SKM-1 treated with dmso at 0.1 percent for 144 hours (cell line): ENCODE results near the gene CPXM1.

ENCODE experiments used
- DNase-seq: peaks from one replicate; lab custom pipeline; 2025; ENCODE audit not compliant: unreplicated experiment; lab: John Stamatoyannopoulos, UW

Gene CPXM1

DNA sequence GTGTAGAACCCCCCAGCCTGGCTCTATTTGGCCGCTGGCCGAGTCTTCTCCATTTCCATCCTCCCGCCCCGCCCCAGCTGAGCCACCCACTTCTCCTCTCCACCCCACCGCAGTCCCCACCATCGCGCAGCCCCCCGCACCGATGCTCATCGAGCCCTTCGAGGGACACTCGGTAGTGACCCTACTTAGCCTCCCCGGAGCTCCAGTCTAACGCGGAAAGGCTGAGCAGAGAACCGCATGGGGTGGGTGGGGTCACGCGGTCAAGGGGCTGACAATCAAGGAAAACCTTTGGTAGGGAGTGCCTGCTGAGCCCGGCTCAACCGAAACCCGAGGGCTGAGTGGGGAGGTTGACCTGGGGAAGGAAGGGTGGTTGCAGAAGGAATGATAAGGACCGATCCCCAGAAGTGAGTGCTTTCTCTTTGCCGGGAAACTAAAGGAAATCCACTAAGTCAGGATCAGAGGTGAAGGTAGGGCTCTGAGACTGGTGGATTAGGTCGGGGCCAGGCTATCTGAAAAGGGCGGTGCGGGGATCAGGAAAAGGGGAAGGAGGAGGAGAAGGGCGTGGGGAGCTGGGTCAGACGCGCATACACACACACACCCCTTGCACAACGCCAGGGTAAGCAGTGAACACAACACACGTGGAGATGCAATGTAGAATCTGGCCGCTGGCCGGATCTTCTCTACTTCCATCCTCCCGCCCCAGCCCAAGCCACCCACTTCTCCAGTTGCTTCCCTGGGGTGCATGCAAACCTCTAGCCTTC, 49.8 kb downstream of the CPXM1 start:
- peak; percentile 64 for DNase-seq

DNA sequence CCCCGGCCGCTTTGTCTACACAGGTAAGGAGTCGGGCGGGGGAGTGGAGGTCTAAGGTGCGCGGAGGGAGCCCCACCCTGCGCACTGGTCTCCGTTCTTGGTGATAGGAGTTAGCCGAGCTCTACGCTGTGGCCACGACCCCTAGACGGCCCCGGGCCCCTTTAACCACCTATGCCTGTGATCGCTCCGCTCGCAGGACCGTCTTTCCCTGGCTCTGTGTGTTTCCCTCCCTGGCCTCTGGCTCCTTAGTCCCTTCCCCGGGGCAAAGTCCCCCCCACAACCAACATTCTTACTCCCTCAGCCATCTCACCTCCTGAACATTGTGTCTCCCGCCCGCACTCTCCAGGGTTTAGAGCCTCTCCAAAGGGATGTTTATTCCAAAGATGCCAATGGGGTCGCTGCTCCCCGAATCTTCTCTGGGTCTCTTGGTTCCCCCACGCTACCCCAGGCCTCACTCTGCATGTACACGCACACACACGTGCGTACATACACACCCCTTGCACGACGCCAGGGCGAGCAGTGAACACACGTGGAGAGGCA, 50.4 kb downstream of the CPXM1 start:
- no peak for DNase-seq

DNA sequence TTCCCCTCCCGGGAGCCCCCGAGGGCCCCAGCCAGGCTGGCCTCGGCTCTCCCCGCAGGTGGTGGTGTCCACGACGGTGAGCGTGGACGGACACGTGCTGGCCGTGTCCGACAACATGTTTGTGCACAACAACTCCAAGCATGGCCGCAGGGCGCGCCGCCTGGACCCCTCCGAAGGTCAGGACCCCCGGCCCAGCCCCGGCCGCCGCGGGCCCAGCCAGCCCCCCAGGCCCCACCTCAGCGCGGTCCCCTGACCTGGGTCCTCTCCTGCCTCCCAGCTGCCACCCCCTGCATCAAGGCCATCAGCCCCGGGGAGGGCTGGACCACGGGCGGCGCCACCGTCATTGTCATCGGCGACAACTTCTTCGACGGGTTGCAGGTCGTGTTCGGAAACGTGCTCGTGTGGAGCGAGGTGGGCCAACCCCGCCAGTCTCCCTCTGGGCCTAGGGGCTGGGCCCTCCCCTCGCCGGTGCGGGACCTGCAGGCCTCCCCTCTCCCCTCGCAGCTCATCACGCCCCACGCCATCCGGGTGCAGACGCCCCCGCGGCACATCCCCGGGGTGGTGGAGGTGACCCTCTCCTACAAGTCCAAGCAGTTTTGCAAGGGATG, 51.0 kb downstream of the CPXM1 start:
- DNase-seq: no peak

DNA sequence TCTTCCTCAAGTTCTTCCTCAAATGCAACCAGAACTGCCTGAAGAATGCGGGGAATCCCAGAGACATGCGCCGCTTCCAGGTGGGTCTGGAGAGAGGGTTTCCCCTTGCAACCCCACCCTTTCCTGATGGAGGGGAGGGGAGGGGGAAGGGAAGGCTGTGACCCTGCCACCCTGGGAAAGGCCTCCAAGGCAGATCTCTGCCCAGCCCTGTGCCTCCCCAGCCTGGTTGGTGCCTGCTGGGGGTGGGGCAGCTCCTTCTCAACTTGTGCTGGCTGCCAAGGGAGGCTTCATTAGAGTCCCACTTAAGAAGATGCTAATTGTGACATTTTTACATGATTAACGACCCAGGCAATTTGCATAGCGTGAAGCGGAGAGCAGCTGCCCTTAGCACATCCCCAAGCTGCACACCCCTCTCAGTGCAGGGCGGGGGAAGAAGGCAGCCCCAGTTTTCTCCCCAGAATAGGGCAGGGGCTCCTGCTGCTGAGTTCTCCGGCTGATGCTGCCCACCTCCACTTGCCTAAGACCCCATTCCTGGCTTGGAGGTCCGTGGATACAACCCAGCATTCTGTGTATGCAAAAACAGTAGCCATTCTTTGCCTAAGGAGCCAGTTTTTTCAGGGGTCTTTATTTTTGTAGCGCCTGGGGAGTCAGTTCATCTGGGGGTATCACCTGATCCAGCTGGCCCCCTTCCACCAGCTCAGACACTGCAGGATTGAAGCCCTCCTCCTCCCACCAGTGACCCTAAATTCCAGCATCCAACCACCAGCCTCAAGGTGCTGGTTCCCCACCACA, 51.7 kb downstream of the CPXM1 start:
- no peak for DNase-seq

DNA sequence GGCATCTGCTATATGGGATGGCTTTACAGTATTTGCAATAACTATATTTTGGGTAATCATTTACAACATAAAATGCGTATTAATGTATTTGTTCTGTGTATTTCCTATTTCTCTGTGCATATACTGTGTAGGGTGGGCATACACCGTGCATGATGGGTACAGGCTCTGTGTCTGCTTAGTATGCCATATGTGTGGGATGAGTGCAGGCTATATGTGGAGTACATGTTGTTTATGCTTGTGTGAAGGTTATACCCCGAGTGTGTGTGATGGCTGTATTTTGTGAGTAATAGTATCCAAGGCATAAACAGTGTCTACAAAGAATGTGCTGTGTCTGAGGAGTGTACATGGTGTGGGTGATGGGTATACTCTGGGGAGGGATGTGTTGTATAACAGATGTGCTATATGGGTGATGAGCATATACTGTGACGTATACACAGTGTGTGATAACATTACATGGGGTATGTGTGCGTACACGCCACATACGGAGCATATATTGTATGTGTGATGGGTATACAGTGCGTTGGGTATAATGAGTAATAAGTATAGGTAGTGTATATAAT, 52.7 kb downstream of the CPXM1 start:
- no peak for DNase-seq

DNA sequence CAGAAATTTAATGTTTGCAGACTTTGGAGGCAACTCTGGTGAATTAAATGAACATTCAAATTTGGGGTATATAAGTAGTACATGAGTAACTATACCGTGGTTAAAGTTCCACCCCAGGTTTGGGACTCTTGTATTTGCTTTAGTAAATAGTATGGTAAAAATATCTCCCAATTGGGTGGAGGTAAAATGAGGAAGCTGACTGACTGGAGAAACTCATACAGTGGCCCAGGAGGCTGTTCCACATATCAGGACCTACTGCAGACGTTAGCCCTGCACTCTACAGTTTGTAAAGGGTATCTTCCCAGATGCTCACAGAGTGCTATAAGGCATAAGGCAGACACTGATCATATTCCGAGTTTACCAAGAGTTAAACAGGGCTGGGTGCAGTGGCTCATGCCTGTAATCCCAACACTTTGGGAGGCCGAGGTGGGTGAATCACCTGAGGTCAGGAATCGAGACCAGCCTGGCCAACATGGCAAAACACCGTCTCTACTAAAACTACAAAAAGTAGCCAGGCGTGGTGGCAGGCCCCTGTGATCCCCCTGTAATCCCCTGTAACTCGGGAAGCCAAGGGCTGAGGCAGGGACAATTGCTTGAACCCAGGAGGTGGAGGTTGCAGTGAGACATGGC, 53.7 kb downstream of the CPXM1 start:
- peak; percentile 45 for DNase-seq

DNA sequence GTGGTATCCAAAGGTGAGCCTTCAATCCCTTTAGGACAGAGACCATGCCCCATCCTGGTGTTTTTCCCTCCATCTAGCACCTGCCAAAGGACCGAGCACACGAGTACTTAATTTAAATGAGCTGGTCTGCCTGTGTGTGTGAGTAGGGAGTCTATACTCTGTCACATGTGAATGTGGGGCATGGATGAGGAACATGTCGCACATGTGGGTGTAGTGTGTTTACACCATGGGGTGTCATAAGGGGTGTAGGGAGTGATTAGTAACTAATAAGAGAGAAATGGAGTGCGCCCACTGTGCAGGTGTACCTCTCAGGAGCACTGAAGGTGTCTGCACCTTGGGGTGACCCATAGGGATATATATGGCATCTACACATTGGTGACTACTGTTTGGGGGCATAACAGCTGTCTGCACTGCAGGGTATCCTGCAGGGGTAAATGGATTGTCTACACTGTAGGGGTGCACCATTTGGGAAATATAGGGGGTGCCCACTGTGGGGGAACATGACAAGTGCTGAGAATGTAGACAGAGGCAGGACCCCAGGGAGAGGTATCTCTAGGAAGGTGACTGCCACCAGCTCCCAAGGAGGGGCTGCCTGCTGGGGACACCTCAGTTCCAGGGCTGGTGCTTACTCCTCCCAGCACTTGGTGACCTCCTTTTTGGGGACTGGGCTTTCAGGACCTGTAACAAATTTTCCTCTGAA, 54.3 kb downstream of the CPXM1 start:
- DNase-seq: no peak

DNA sequence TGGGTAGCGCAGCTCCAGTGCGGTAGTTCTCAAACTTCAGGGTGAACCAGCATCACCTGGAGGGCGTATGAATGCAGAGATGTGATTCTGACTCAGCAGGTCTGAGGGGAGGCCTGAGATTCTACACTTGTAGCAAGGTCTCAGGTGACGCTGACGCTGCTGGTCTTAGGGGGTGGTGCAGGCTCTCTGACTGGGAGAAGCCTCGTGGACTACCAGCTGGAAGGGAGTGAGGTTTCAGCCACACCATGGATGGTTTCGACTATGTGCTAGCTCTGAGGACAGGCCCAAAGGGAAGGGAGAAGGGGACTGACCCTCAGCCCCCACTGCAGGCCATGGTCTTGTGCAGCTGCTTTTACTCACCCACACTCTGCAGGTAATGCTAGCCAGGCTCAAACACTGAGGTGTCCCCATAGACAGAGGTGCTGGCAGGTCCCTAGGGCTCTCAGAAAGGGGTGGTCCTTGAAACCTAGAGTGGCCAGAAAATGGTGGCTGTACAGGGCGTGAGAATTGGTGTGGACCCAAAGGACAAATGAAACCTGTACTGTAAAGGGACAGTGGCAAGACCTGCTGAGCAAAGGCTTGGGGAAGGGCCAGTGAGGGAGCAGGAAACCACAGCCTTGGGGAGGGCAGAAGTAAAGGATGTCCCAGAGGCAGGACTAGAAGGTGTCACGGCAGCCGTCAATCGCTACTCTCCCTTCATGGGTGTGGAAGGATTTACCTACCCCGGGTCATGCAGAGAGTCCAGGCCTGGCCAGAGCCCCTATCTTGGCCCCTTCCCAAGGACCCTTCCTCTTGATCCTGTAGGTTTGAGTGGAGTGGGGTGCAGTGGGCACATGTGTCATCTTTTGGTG, 55.1 kb downstream of the CPXM1 start:
- DNase-seq: no peak
